ENCODE measurements around the gene SCN2A. TPM values are rescaled to one million over a fixed set of nuclear protein-coding genes. Genes with fewer than 3 reads are reported as not detected.

SCN2A gene
- total and polyA plus RNA-seq, 2 donors (not counting 1 experiment from before 2014, with no cell fraction given), result 0.22 to 0.24 TPM

GRCh38 chr2:165408186-165408585 lies 169.0 kb downstream of the SCN2A start:
- Histone ChIP-seq H3K9me3 (ENCODE audit: control extremely low read depth in 1 of 3, control insufficient read depth in 2 of 3, insufficient read depth in 1 of 3, low read length in 2 of 3) (no peaks in the 10 kb centered on the region), H2AFZ (ENCODE audit: insufficient read depth, low read depth, low read length, poor library complexity, severe bottlenecking) (no peak overlapping the region), H3K4me3 (ENCODE audit: control extremely low read depth in 1 of 5, extremely low read depth in 1 of 5, insufficient read depth in 1 of 5, low read depth in 2 of 5, low read length in 4 of 5) (no peak overlapping the region), H3K79me2 (ENCODE audit: control insufficient read depth, insufficient read depth, low read length) (no peaks in the 10 kb centered on the region), H3K4me1 (ENCODE audit: control insufficient read depth in 2 of 2, insufficient read depth in 2 of 2, low read length in 2 of 2) (no peaks in the 10 kb centered on the region), H3K36me3 (replicated peaks in 1 of 2; ENCODE audit: control extremely low read depth in 1 of 2, control insufficient read depth in 1 of 2, extremely low read depth in 1 of 2, insufficient read depth in 2 of 2, low read length in 1 of 2) (no peaks in the 10 kb centered on the region), H4K20me1 (ENCODE audit: control insufficient read depth, insufficient read depth, low read length, poor library complexity, severe bottlenecking) (no peaks in the 10 kb centered on the region), H3K27ac (ENCODE audit: low read length in 2 of 2) (no peak overlapping the region), H3K4me2 (replicated peaks; ENCODE audit: low read depth, low read length, poor library complexity, severe bottlenecking) (no peak overlapping the region), H3K9ac (ENCODE audit: low read length) (no peak overlapping the region), H3K27me3 (replicated peaks in 1 of 4; ENCODE audit: control extremely low read depth in 1 of 4, control insufficient read depth in 3 of 4, insufficient read depth in 4 of 4, low read length in 3 of 4) (no peaks in the 10 kb centered on the region)
- intact Hi-C loops (cut with micrococcal nuclease), result no loop called here
- no peaks in the 10 kb centered on the region for H3K9me3 Mint-ChIP-seq (ENCODE audit: insufficient read depth)
- H3K4me1 Mint-ChIP-seq, result no peaks in the 10 kb centered on the region
- DNase-seq (no peak), ATAC-seq (ENCODE audit: low read depth) (no peak)
- no peak for TF ChIP-seq EZH2 (IDR thresholded peaks at IDR 0.05; ENCODE audit: borderline replicate concordance, insufficient read depth, low read depth, low read length, poor library complexity, severe bottlenecking)
- TF ChIP-seq, protein P1, sequence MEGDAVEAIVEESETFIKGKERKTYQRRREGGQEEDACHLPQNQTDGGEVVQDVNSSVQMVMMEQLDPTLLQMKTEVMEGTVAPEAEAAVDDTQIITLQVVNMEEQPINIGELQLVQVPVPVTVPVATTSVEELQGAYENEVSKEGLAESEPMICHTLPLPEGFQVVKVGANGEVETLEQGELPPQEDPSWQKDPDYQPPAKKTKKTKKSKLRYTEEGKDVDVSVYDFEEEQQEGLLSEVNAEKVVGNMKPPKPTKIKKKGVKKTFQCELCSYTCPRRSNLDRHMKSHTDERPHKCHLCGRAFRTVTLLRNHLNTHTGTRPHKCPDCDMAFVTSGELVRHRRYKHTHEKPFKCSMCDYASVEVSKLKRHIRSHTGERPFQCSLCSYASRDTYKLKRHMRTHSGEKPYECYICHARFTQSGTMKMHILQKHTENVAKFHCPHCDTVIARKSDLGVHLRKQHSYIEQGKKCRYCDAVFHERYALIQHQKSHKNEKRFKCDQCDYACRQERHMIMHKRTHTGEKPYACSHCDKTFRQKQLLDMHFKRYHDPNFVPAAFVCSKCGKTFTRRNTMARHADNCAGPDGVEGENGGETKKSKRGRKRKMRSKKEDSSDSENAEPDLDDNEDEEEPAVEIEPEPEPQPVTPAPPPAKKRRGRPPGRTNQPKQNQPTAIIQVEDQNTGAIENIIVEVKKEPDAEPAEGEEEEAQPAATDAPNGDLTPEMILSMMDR (IDR thresholded peaks at IDR 0.05), result no peak
- H3K4me3 Mint-ChIP-seq, result no peak overlapping the region
- 83% methylated on average over 1 of the region's 3 CpGs for WGBS (ENCODE audit: insufficient coverage)
- ChIA-PET CTCF (interaction anchor here (1.4 kb wide), 1 partner anchor 466 kb away, joined by 3 read pairs; no protein-coding TSS in a partner anchor), POLR2A (no interaction called here)
- H3K27me3 Mint-ChIP-seq, result peaks cover 5% of the 10 kb centered on the region
- no peak overlapping the region for H3K27ac Mint-ChIP-seq

- H3K79me2 ChIP-seq (ENCODE audit: control insufficient read depth, insufficient read depth, low read length), result no peaks in the 10 kb centered on the region
- H3K4me3 ChIP-seq (ENCODE audit: control extremely low read depth in 1 of 5, extremely low read depth in 1 of 5, insufficient read depth in 1 of 5, low read depth in 2 of 5, low read length in 4 of 5), result no peak overlapping the region
- TF ChIP-seq, protein P1 (IDR thresholded peaks at IDR 0.05), result no peak
- TF ChIP-seq EZH2 (IDR thresholded peaks at IDR 0.05; ENCODE audit: borderline replicate concordance, insufficient read depth, low read depth, low read length, poor library complexity, severe bottlenecking), result no peak
- no peak overlapping the region for H3K4me2 ChIP-seq (replicated peaks; ENCODE audit: low read depth, low read length, poor library complexity, severe bottlenecking)
- no peaks in the 10 kb centered on the region for H4K20me1 ChIP-seq (ENCODE audit: control insufficient read depth, insufficient read depth, low read length, poor library complexity, severe bottlenecking)
- Mint-ChIP-seq H3K4me1 (no peaks in the 10 kb centered on the region), H3K27me3 (peaks cover 10% of the 10 kb centered on the region), H3K4me3 (no peak overlapping the region), H3K9me3 (ENCODE audit: insufficient read depth) (peaks cover 3% of the 10 kb centered on the region), H3K27ac (no peak overlapping the region)
- ChIA-PET POLR2A (no interaction called here), CTCF (interaction anchor here (0.5 to 3.6 kb wide), 3 partner anchors 9 to 464 kb away, joined by 3 to 14 read pairs (median 4); no protein-coding TSS in a partner anchor)
- no peak overlapping the region for H3K27ac ChIP-seq (ENCODE audit: low read length in 2 of 2)
- no peak for ATAC-seq (ENCODE audit: low read depth)
- no peak overlapping the region for H2AFZ ChIP-seq (ENCODE audit: insufficient read depth, low read depth, low read length, poor library complexity, severe bottlenecking)
- H3K4me1 ChIP-seq (ENCODE audit: control insufficient read depth in 2 of 2, insufficient read depth in 2 of 2, low read length in 2 of 2), result no peaks in the 10 kb centered on the region
- no peak for DNase-seq
- no peaks in the 10 kb centered on the region for H3K36me3 ChIP-seq (replicated peaks in 1 of 2; ENCODE audit: control extremely low read depth in 1 of 2, control insufficient read depth in 1 of 2, extremely low read depth in 1 of 2, insufficient read depth in 2 of 2, low read length in 1 of 2)
- no peaks in the 10 kb centered on the region for H3K9me3 ChIP-seq (ENCODE audit: control extremely low read depth in 1 of 3, control insufficient read depth in 2 of 3, insufficient read depth in 1 of 3, low read length in 2 of 3)
- no peaks in the 10 kb centered on the region for H3K27me3 ChIP-seq (replicated peaks in 1 of 4; ENCODE audit: control extremely low read depth in 1 of 4, control insufficient read depth in 3 of 4, insufficient read depth in 4 of 4, low read length in 3 of 4)
- H3K9ac ChIP-seq (ENCODE audit: low read length), result no peak overlapping the region
- intact Hi-C loops (cut with micrococcal nuclease), result no loop called here
Observed at GRCh38 chr2:165410276-165410675, 171.1 kb downstream of the SCN2A start.
